Tibial artery (tissue), 4 donors: ENCODE measurements around the gene ZBTB25.

ENCODE experiments used
- DNase-seq, 2 donors: peaks; one replicate each; pipeline ENCODE4 v3.0.0-alpha.2; 2019
- H3K27ac ChIP-seq, 2 donors: fragments of 200-600 bp; sonication (generic) in 1 of 2; 1 replicate in 1 of 2; 2 replicates in 1 of 2; pipeline ENCODE4 v1.5.1; 2018 to 2019; ENCODE audit warnings: mild to moderate bottlenecking in 1 of 2
- H3K27me3 ChIP-seq, 2 donors: fragments of 200-600 bp; sonication (generic) in 1 of 2; one replicate each; pipeline versions ENCODE4 v1.5.1 to v1.6.0; 2016 to 2019
- H3K36me3 ChIP-seq, 3 donors: fragments of 200-600 bp; sonication (generic) in 2 of 3; one replicate each; pipeline ENCODE4 v1.5.1; 2016 to 2019; ENCODE audit warnings: mild to moderate bottlenecking in 2 of 3
- H3K4me1 ChIP-seq, 4 donors: fragments of 200-600 bp; sonication (generic) in 2 of 4; 1 replicate in 3 of 4; 2 replicates in 1 of 4; pipeline ENCODE4 v1.5.1; 2016 to 2019
- H3K4me3 ChIP-seq, 2 donors: fragments of 200-600 bp; sonication (generic) in 1 of 2; 1 replicate in 1 of 2; 2 replicates in 1 of 2; pipeline ENCODE4 v1.5.1; 2018 to 2019; ENCODE audit warnings: mild to moderate bottlenecking in 2 of 2
- H3K9me3 ChIP-seq, 3 donors: fragments of 200-600 bp; sonication (generic) in 1 of 3; one replicate each; pipeline ENCODE4 v1.5.1; 2016 to 2019
- intact Hi-C: fragments of 100-400 bp; cut with DNase I; formaldehyde crosslinking; loops from one replicate; pipeline ENCODE4 v1.15.0; 2023; ENCODE audit warnings: low total_unique reads
- TF ChIP-seq, protein P1 (sequence below), 2 experiments: fragments of 200-600 bp in 1 of 2; fragments of 450-650 bp in 1 of 2; IDR thresholded peaks; one replicate each; pipeline ENCODE4 v1.5.1; 2017 to 2019; ENCODE audit warnings: antibody characterized with exemption in 2 of 2, mild to moderate bottlenecking in 1 of 2, moderate library complexity in 1 of 2

The ZBTB25 gene

DNA sequence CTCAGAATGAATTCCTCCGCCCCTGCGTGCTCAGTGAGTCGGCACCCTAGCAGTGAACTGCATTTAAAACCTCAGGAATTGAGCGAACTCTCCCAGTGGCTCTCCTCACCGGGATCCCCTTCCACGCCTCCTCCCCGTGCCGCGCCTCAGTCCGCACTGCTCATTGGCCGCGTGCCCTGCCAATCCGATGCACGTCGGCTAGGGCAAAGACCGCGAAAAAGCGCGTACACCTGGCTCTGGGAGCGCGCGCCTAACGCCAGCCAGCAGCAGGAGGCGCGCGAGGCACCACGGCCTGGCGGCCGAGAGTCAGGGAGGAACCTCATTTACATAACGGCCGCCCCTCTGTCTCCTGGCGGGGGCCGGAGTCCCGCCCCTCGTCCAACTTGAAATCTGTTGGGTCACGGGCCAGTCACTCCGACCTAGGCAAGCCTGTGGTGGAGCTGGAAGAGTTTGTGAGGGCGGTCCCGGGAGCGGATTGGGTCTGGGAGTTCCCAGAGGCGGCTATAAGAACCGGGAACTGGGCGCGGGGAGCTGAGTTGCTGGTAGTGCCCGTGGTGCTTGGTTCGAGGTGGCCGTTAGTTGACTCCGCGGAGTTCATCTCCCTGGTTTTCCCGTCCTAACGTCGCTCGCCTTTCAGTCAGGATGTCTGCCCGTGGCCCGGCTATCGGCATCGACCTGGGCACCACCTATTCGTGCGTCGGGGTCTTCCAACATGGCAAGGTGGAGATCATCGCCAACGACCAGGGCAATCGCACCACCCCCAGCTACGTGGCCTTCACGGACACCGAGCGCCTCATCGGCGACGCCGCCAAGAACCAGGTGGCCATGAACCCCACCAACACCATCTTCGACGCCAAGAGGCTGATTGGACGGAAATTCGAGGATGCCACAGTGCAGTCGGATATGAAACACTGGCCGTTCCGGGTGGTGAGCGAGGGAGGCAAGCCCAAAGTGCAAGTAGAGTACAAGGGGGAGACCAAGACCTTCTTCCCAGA lies 36.9 kb upstream of the ZBTB25 start, which contains the start of gene HSPA2:
Gene HSPA2 (plus strand): TSS at position 534 of the 995 bp plus-strand sequence. CDS start 109 bp downstream, at position 643.
- DNase-seq, result peak; percentile 99 to 100
- Histone ChIP-seq H3K4me1 (peaks cover 0 to 33% (median 15%) of the 10 kb centered on the region in 4 donors), H3K36me3 (no peaks in the 10 kb centered on the region), H3K9me3 (no peaks in the 10 kb centered on the region), H3K4me3 (peak within 1 kb of the TSS; percentile 61 to 64), H3K27me3 (no peaks in the 10 kb centered on the region), H3K27ac (peak within 1 kb of the TSS; percentile 80 to 85)
- TF ChIP-seq, protein P1, sequence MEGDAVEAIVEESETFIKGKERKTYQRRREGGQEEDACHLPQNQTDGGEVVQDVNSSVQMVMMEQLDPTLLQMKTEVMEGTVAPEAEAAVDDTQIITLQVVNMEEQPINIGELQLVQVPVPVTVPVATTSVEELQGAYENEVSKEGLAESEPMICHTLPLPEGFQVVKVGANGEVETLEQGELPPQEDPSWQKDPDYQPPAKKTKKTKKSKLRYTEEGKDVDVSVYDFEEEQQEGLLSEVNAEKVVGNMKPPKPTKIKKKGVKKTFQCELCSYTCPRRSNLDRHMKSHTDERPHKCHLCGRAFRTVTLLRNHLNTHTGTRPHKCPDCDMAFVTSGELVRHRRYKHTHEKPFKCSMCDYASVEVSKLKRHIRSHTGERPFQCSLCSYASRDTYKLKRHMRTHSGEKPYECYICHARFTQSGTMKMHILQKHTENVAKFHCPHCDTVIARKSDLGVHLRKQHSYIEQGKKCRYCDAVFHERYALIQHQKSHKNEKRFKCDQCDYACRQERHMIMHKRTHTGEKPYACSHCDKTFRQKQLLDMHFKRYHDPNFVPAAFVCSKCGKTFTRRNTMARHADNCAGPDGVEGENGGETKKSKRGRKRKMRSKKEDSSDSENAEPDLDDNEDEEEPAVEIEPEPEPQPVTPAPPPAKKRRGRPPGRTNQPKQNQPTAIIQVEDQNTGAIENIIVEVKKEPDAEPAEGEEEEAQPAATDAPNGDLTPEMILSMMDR (IDR thresholded peaks at IDR 0.05), result peak; percentile 79 to 84
- intact Hi-C loops, result loop anchor here (2.0 to 10.0 kb wide), 3 partner anchors 38 to 224 kb away; partner anchors contain the start of gene ZBTB25

DNA sequence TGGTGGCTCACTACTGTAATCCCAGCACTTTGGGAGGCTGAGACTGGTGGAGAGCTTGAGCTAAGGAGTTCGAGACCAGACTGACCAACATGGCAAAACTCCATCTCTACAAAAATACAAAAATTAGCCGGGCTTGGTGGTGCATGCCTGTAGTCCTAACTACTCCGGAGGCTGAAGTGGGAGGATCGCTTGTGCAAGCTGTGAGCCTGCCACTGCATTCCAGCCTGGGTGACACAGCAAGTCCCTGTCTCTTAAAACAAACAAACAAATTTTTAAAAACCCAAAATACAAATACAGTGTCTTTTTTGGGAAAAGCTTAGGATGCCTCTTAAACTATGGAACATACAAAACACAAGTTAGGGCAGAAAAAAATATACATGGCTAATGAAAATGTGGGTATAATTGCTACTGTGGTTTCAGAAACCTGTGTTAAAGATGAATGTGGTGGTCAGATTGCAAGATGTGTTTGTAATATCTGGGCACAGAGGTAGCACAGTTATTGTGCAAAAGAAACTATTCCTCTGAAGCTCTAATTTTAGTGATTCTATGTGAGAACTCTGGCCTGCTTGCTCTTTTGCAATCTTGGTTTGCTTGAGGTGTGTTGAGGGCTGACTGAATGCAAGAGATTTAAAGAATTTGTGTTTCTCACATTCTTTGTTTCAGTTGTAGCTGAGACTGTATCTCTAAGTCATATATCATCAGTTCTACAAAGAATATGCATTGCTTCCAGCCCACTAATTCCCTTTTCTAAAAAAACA lies 33.0 kb upstream of the ZBTB25 start:
- TF ChIP-seq, protein P1 (IDR thresholded peaks at IDR 0.05), result no peak
- no peak for DNase-seq
- intact Hi-C loops, result no loop called here
- Histone ChIP-seq H3K36me3 (no peaks in the 10 kb centered on the region), H3K9me3 (no peaks in the 10 kb centered on the region), H3K4me1 (peaks cover 0 to 18% (median 13%) of the 10 kb centered on the region in 4 donors), H3K4me3 (no peak overlapping the region), H3K27ac (peak overlapping the region in 1 of 2 donors; percentile 14), H3K27me3 (no peaks in the 10 kb centered on the region)

DNA sequence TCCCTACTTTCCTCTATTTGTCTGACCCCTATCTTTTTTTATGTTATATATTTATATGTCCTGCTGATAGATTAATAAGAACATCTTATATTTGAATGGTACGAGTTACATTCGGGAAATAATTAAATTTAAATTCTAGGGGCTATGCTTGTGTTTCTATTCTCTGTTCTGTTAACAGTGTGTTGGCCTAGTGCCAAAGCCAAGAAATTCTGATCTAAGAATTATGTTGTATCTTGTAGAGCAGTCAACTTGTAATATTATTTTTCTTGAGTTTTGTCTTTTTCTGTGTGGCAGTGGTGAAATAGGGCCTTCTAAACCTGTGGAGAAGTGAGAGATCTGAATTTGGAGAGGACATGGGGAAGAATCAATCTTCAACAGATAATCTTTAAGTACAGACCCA lies 27.9 kb upstream of the ZBTB25 start:
- H3K27ac ChIP-seq, result no peak overlapping the region
- peaks cover 0 to 9% (median 0%) of the 10 kb centered on the region in 3 donors for H3K36me3 ChIP-seq
- no peaks in the 10 kb centered on the region for H3K9me3 ChIP-seq
- TF ChIP-seq, protein P1 (IDR thresholded peaks at IDR 0.05), result no peak
- DNase-seq, result no peak
- H3K4me1 ChIP-seq, result no peaks in the 10 kb centered on the region
- intact Hi-C loops, result no loop called here
- no peaks in the 10 kb centered on the region for H3K27me3 ChIP-seq
- H3K4me3 ChIP-seq, result no peak overlapping the region

DNA sequence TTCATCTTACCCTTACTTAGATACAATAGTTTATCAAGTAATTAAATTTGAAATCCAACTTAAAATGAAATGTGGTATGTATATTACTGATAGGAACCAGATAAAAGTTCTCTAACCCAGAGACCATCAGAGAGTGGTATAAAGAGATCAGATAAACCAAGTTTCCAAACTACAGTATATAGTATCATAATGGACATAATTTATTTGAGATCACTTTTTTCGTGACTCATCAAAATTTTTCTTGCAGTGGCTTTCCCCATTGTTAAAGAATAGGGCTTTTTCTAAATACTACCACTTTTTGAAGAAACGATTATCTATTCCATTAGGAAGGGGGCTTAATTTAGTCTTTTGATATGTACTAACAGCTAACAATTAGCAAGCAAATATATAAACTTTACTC lies 21.7 kb upstream of the ZBTB25 start:
- H3K9me3 ChIP-seq, result no peaks in the 10 kb centered on the region
- H3K27me3 ChIP-seq, result no peaks in the 10 kb centered on the region
- H3K36me3 ChIP-seq, result peaks cover 10 to 38% (median 25%) of the 10 kb centered on the region in 3 donors
- peaks cover 0 to 7% (median 2%) of the 10 kb centered on the region in 4 donors for H3K4me1 ChIP-seq
- intact Hi-C loops, result no loop called here
- DNase-seq, result no peak
- TF ChIP-seq, protein P1 (IDR thresholded peaks at IDR 0.05), result no peak
- H3K4me3 ChIP-seq, result no peak overlapping the region
- H3K27ac ChIP-seq, result no peak overlapping the region

DNA sequence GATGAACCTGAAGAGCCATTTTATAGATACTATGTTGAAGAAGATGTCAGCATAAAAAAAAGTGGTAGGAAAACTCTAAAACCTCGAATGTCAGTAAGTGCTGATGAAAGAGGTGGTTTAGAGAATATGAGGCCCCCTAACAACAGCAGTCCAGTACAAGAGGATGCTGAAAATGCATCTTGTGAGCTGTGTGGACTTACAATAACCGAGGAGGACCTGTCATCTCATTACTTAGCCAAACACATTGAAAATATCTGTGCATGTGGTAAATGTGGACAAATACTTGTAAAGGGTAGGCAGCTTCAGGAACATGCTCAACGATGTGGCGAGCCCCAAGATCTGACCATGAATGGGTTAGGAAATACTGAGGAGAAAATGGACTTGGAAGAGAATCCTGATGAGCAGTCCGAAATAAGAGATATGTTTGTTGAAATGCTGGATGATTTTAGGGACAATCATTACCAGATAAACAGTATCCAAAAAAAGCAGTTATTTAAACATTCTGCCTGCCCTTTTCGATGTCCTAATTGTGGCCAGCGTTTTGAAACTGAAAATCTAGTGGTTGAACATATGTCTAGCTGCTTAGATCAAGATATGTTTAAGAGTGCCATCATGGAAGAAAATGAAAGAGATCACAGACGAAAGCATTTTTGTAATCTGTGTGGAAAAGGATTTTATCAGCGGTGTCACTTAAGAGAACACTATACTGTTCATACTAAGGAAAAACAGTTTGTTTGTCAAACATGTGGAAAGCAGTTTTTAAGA lies 19.1 kb upstream of the ZBTB25 start:
- H3K36me3 ChIP-seq, result peaks cover 10 to 38% (median 16%) of the 10 kb centered on the region in 3 donors
- intact Hi-C loops, result no loop called here
- no peak for DNase-seq
- H3K9me3 ChIP-seq, result no peaks in the 10 kb centered on the region
- peaks cover 0 to 14% (median 4%) of the 10 kb centered on the region in 4 donors for H3K4me1 ChIP-seq
- no peaks in the 10 kb centered on the region for H3K27me3 ChIP-seq
- TF ChIP-seq, protein P1 (IDR thresholded peaks at IDR 0.05), result no peak
- H3K4me3 ChIP-seq, result no peak overlapping the region
- no peak overlapping the region for H3K27ac ChIP-seq
